GF-D8 (cell line): ENCODE results near the gene ZNF600.
A peak's percentile ranks its signal among the peaks of the same experiment; 100 is the strongest.
"Not testable (repeated sequence)": the region's sequence is repeated elsewhere in the genome, so short reads cannot be mapped to it uniquely, and the experiment has no call there.

Experiments used
- DNase-seq: peaks from one replicate; lab custom pipeline; 2025; lab: John Stamatoyannopoulos, UW

ZNF600 gene

GRCh38 chr19:52741951-52742485, 44.6 kb downstream of the ZNF600 start:
- no peak for DNase-seq

GRCh38 chr19:52741371-52741770, 45.2 kb downstream of the ZNF600 start:
- not testable (repeated sequence) for DNase-seq

- DNase-seq: no peak
Measured at GRCh38 chr19:52739576-52739975, 47.0 kb downstream of the ZNF600 start.

- no peak for DNase-seq
Measured at GRCh38 chr19:52735734-52736133, 50.9 kb downstream of the ZNF600 start.

- DNase-seq: peak; percentile 82
Measured at GRCh38 chr19:52734893-52735661, 51.5 kb downstream of the ZNF600 start, which contains the start of gene ZNF611. TSS of gene ZNF611 (minus strand) at chr19:52735044. CDS start at chr19:52715894, 19,150 bp downstream.

GRCh38 chr19:52734331-52734892, 52.2 kb downstream of the ZNF600 start:
- no peak for DNase-seq

GRCh38 chr19:52726051-52726450, 60.5 kb downstream of the ZNF600 start:
- not testable (repeated sequence) for DNase-seq

- DNase-seq: no peak
Measured at GRCh38 chr19:52725528-52725961, 61.0 kb downstream of the ZNF600 start.

- no peak for DNase-seq
Measured at GRCh38 chr19:52724701-52725514, 61.7 kb downstream of the ZNF600 start.

GRCh38 chr19:52723907-52724598, 62.5 kb downstream of the ZNF600 start:
- DNase-seq: not testable (repeated sequence)

GRCh38 chr19:52722062-52723003, 64.3 kb downstream of the ZNF600 start:
- DNase-seq: no peak

- not testable (repeated sequence) for DNase-seq
Measured at GRCh38 chr19:52720541-52720940, 66.0 kb downstream of the ZNF600 start.

- DNase-seq: no peak
Measured at GRCh38 chr19:52716522-52716921, 70.1 kb downstream of the ZNF600 start.

GRCh38 chr19:52715902-52716301, 70.7 kb downstream of the ZNF600 start:
- not testable (repeated sequence) for DNase-seq

- not testable (repeated sequence) for DNase-seq
Measured at GRCh38 chr19:52715330-52715729, 71.3 kb downstream of the ZNF600 start.
